Stomach (tissue), 4 donors: ENCODE measurements around the gene FAM193A.

Experiments
- EP300 ChIP-seq: sonication (generic); formaldehyde crosslinking; IDR thresholded peaks from one replicate; pipeline ENCODE4 v1.6.1; 2017; ENCODE audit warnings: antibody characterized with exemption
- POLR2A ChIP-seq, 4 donors: fragments of 450-650 bp; IDR thresholded peaks; one replicate each; pipeline ENCODE4 v1.6.1; 2016; ENCODE audit warnings: antibody characterized with exemption in 4 of 4, control low read depth in 2 of 4, mild to moderate bottlenecking in 1 of 4, moderate library complexity in 1 of 4
- POLR2AphosphoS5 ChIP-seq, 3 donors: sonication (generic); formaldehyde crosslinking; IDR thresholded peaks; one replicate each; pipeline ENCODE4 v1.6.1; 2016; ENCODE audit warnings: antibody characterized with exemption in 3 of 3
- TF ChIP-seq, protein P1 (sequence below), 7 experiments: fragments of 450-650 bp in 4 of 7; fragments of 200-600 bp in 3 of 7; sonication (generic) in 3 of 7; IDR thresholded peaks; one replicate each; pipeline ENCODE4 v1.5.1; 2016 to 2019; ENCODE audit warnings: antibody characterized with exemption in 7 of 7, control low read depth in 2 of 7, mild to moderate bottlenecking in 1 of 7

DNA sequence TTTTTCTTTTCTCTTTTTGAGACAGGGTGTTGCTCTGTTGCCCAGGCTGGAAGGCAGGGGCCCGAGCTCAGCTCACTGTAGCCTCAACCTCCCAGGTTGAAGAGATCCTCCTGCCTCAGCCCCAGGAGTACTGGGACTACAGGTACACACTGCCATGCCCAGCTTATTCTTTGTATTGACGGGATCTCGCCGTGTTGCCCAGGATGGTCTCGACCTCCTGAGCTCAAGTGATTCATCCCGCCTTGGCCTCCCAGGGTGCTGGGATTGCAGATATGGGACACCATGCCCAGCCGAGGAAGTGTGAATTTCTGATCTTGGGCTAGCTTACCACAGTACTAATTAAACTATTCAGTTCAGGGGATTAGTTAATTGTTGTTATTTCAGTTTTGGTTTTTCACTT lies 28.6 kb upstream of the FAM193A start:
- TF ChIP-seq, protein P1, sequence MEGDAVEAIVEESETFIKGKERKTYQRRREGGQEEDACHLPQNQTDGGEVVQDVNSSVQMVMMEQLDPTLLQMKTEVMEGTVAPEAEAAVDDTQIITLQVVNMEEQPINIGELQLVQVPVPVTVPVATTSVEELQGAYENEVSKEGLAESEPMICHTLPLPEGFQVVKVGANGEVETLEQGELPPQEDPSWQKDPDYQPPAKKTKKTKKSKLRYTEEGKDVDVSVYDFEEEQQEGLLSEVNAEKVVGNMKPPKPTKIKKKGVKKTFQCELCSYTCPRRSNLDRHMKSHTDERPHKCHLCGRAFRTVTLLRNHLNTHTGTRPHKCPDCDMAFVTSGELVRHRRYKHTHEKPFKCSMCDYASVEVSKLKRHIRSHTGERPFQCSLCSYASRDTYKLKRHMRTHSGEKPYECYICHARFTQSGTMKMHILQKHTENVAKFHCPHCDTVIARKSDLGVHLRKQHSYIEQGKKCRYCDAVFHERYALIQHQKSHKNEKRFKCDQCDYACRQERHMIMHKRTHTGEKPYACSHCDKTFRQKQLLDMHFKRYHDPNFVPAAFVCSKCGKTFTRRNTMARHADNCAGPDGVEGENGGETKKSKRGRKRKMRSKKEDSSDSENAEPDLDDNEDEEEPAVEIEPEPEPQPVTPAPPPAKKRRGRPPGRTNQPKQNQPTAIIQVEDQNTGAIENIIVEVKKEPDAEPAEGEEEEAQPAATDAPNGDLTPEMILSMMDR (IDR thresholded peaks at IDR 0.05), result no peak
- TF ChIP-seq POLR2A (IDR thresholded peaks at IDR 0.05), result no peak
- TF ChIP-seq POLR2AphosphoS5 (IDR thresholded peaks at IDR 0.05), result no peak
- TF ChIP-seq EP300, result no peak
